ENCODE data around the gene ANKRD12. TPM values are rescaled to one million over a fixed set of nuclear protein-coding genes. Genes with fewer than 3 reads are reported as not detected.

Gene ANKRD12
- 15.7 and 35.1 TPM in 2 replicates for total RNA-seq

DNA sequence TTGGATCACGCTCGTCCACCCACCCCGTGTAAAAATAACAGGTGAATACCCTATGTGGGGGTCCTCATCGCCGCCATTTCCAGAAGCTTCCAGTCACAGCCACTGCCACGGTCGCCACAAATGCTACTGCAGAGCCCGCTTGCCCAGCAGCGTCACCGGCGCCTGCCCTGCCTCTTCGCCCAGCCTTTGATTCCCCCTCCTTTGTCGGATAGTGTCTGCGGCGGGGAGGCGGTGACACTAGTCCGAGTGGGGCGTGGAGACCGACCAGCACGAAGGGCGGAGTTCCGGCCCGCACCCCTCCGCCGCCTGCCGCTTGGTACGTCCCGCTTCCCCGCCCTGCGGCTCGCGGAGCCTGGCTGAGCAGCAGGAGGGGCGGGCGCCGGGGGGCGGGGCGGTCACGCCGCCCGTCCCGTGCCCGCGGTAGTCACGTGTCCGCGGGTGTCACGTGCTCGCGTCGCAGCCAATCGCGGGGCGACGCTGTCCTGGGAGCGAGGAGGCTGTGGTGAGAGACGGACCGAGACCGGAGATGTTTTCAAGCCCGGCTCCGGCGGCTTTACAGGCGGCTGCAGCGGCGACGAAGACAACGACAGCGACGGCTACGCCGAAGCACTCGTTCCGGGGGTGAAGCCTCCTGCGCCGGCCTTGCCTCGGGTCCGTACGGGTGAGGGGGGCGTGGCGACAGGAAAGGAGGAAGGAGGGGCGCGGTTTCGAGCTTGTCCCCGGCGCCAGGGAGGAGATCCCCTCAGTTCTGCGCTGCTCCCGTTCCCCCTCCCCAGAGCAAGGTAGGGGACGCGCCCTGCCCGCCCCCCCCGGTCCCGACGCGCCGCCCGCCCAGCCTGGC, at the start of gene ANKRD12:
Gene ANKRD12 (plus strand): TSS at position 467 of the 841 bp plus-strand sequence. CDS start 45,652 bp downstream, outside the sequence.

DNA sequence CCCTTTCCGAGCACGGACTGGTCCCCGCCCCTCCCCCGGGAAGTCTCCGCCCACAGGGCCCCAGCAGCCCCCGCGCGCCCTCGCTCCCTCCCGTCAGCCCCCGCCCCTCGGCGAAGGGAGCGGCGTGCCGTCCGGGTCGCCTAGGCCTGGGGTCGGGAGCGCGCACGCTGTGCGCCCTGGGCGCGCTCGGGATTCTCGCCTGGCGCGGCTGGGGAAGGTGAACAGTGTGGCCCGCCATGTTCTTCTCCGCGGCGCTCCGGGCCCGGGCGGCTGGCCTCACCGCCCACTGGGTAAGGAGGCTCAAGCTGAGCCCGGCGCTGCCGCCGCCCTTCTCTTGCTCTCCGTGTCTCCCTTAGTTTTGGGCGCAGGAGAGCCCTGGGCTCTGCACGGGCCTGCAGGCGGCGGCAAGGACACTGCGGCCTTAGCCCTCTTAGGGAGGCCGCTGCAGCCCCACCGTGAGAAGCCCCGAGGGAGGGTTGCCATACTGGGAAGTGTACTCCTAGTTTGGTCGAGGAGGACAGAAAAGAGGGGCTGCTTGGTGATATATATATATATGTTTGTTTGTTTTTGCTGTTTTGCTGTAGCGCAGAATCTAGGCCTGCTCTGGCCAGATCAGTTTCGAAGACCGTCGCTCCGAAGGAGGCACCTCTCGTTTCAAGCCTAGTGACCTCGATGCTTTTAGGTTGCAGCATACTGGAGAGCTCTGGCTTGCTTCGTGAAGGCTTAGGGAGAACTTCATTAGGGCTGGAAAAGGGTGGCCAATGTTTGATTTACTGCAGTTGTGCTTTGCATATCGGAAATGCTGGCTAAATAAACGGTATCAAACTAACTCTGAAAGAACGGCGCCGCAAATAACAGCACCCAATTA, 33.8 kb upstream of the ANKRD12 start, which contains the start of gene NDUFV2:
Gene NDUFV2 (plus strand): TSS at position 192 of the 868 bp plus-strand sequence. CDS start 45 bp downstream, at position 237.

DNA sequence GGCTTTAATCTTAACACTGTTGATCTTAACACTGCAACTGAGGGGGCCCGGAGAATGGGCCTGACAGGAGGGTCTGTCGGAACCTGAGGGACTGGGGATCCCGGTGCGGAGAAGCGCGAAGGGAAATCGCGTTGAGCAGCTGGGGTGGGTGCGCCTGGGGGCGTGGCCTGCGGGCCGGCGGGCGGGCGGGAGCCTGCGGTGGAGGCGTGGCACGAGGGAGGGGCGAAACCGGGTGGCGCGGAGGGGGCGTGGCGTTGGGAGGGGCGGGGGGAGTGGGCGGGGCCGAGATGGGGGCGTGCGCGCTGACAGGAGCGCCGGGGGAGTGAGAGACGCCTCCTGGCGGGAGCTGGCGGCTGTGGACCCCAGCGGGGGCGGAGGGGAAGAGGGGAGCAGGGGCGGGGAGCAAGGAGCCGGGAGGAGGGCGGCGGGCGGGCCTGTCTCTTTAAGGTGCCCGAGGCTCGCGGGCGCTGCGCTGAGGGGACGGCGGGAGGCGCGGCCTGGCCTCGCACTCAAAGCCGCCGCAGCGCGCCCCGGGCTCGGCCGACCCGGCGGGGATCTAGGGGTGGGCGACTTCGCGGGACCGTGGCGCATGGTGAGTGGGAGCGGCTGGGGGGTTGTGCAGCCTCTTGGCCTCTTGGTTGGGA, 197.9 kb downstream of the ANKRD12 start, which contains the start of gene TWSG1:
Gene TWSG1 (plus strand): TSS at position 445 of the 644 bp plus-strand sequence. CDS start 2,457 bp downstream, outside the sequence.

Other genes with a start within 250 kb of the ANKRD12 start
- gene NDUFV2, start 34.1 kb upstream of the ANKRD12 start, total RNA-seq: 67.7 and 86.2 TPM in 2 replicates
- gene TWSG1, start 198.0 kb downstream of the ANKRD12 start, total RNA-seq: 61.2 and 67.2 TPM in 2 replicates